Calu3 (cell line): ENCODE measurements around the gene ZNF44. TPM values are rescaled to one million over a fixed set of nuclear protein-coding genes. Genes with fewer than 3 reads are reported as not detected.
"Not testable (repeated sequence)": the region's sequence is repeated elsewhere in the genome, so short reads cannot be mapped to it uniquely, and the experiment has no call there.

ENCODE experiments used
- BruUV-seq: library from RNA; stranded (reverse); fragments of 400-500 nt; replicated peaks from 2 replicates; lab custom pipeline; 2021; lab: Mats Ljungman, UMichigan
- CTCF ChIA-PET: fragments of 300-600 bp; sonication (Branson Sonifier 250); formaldehyde crosslinking; loops from one replicate; lab custom pipeline; 2022; ENCODE audit warnings: antibody characterized with exemption; lab: Charles Lee
- DNase-seq: peaks from one replicate; pipeline ENCODE4 v3.0.0; 2022
- H3K27ac Mint-ChIP-seq: one replicate; pipeline ENCODE4 v1.8.0; 2022; ENCODE audit warnings: mixed read lengths; ENCODE audit not compliant: unreplicated experiment
- H3K27me3 Mint-ChIP-seq: one replicate; pipeline ENCODE4 v1.8.0; 2022; ENCODE audit warnings: mixed read lengths; ENCODE audit not compliant: unreplicated experiment
- H3K36me3 Mint-ChIP-seq: one replicate; pipeline ENCODE4 v1.8.0; 2022; ENCODE audit warnings: mild to moderate bottlenecking, moderate library complexity, mixed read lengths; ENCODE audit not compliant: insufficient read depth, unreplicated experiment
- H3K4me1 Mint-ChIP-seq: one replicate; pipeline ENCODE4 v1.8.0; 2022; ENCODE audit warnings: mild to moderate bottlenecking, low read depth, mixed read lengths; ENCODE audit not compliant: unreplicated experiment
- H3K4me3 Mint-ChIP-seq: one replicate; pipeline ENCODE4 v1.8.0; 2022; ENCODE audit warnings: mild to moderate bottlenecking, low read depth, moderate library complexity, mixed read lengths; ENCODE audit not compliant: unreplicated experiment
- H3K9me3 Mint-ChIP-seq: one replicate; pipeline ENCODE4 v1.8.0; 2022; ENCODE audit warnings: low read depth, mixed read lengths; ENCODE audit not compliant: unreplicated experiment
- intact Hi-C: fragments of 100-400 bp; cut with micrococcal nuclease; formaldehyde crosslinking; loops from one replicate; pipeline ENCODE4 v1.10.0; 2022; ENCODE audit not compliant: unreplicated experiment
- total RNA-seq: library from RNA; stranded (reverse); gene quantifications from 2 replicates; pipeline ENCODE4 v1.2.3, GENCODE V29; 2022
- TF ChIP-seq, protein P1 (sequence below): fragments of 200-600 bp; IDR thresholded peaks from one replicate; pipeline ENCODE4 v1.8.0; 2022; ENCODE audit warnings: antibody characterized with exemption; ENCODE audit not compliant: unreplicated experiment

ZNF44 gene
- total RNA-seq, 1 experiment from 2014 or later: 5.7 TPM

DNA sequence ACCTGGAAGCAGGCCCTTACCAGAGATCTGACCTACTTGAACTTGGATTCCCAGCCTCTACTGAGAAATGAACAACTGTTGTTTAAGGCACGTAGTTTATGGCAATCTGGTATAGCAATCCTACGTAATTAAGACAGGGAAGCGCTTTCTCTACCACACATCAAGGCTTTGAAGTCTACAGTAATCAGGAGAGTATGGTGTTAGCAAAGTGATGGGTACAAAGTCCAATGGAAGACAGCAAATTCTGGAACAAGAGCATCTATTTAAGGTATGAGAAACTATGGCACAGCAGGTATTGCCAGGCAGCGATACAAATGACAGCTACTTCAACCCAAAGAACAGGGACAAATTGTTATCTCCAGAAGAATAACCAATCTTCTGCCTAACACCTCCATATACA, 35.7 kb upstream of the ZNF44 start:
- peaks cover 7% of the 10 kb centered on the region for H3K9me3 Mint-ChIP-seq
- intact Hi-C loops: no loop called here
- no peak overlapping the region for H3K27ac Mint-ChIP-seq
- H3K4me1 Mint-ChIP-seq: no peaks in the 10 kb centered on the region
- TF ChIP-seq, protein P1, sequence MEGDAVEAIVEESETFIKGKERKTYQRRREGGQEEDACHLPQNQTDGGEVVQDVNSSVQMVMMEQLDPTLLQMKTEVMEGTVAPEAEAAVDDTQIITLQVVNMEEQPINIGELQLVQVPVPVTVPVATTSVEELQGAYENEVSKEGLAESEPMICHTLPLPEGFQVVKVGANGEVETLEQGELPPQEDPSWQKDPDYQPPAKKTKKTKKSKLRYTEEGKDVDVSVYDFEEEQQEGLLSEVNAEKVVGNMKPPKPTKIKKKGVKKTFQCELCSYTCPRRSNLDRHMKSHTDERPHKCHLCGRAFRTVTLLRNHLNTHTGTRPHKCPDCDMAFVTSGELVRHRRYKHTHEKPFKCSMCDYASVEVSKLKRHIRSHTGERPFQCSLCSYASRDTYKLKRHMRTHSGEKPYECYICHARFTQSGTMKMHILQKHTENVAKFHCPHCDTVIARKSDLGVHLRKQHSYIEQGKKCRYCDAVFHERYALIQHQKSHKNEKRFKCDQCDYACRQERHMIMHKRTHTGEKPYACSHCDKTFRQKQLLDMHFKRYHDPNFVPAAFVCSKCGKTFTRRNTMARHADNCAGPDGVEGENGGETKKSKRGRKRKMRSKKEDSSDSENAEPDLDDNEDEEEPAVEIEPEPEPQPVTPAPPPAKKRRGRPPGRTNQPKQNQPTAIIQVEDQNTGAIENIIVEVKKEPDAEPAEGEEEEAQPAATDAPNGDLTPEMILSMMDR: no peak
- no peak for DNase-seq
- CTCF ChIA-PET: no interaction called here
- no TSS peak for BruUV-seq
- H3K27me3 Mint-ChIP-seq: no peaks in the 10 kb centered on the region
- peaks cover 14% of the 10 kb centered on the region for H3K36me3 Mint-ChIP-seq
- no peak overlapping the region for H3K4me3 Mint-ChIP-seq

DNA sequence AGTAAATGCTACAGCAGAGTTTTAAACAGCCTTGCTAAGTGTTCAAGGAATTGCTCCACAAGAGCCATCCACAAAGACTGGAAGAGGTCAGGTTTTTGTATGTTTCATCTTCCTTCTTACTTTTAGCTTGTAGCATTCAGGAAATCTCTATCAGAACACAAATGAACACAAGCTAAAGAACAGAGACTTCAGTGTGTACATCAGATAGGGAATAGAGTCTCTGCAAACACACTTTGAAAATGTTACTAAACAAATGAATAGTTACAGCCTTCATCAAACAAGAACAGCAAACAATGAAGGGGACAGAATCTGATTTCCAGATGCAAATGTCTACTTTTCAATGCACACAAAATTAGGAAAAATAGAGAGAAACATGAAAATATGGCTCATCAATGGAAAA, 31.0 kb upstream of the ZNF44 start:
- no peak for DNase-seq
- H3K4me3 Mint-ChIP-seq: no peak overlapping the region
- TF ChIP-seq, protein P1: no peak
- BruUV-seq: no TSS peak
- no peaks in the 10 kb centered on the region for H3K36me3 Mint-ChIP-seq
- CTCF ChIA-PET: no interaction called here
- H3K27me3 Mint-ChIP-seq: no peaks in the 10 kb centered on the region
- H3K9me3 Mint-ChIP-seq: peaks cover 7% of the 10 kb centered on the region
- intact Hi-C loops: no loop called here
- H3K4me1 Mint-ChIP-seq: no peaks in the 10 kb centered on the region
- H3K27ac Mint-ChIP-seq: no peak overlapping the region

DNA sequence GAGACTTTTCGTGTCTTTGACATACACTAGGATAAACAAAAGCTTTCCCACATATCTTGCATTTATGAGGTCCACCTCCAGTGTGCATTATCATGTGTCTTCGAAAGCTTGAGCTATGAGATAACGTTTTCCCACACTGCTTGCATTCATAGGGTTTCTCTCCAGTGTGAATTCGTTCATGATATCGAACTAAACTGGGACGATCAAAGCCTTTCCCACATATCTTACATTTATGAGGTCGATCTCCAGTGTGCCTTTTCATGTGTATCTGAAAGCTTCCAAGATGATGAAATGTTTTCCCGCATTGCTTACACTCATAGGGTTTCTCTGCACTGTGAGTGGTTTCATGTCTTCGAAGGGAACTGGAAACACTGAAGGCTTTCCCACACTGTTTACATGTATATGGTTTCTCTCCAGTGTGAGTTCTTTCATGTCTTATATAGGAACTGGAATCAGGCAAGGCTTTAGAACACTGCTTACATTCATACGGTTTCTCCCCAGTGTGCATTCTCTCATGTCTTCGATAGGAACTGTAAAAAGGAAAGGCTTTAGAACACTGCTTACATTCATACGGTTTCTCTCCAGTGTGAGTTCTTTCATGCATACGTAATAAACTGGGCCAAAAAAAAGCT, 24.2 kb upstream of the ZNF44 start:
- DNase-seq: no peak

DNA sequence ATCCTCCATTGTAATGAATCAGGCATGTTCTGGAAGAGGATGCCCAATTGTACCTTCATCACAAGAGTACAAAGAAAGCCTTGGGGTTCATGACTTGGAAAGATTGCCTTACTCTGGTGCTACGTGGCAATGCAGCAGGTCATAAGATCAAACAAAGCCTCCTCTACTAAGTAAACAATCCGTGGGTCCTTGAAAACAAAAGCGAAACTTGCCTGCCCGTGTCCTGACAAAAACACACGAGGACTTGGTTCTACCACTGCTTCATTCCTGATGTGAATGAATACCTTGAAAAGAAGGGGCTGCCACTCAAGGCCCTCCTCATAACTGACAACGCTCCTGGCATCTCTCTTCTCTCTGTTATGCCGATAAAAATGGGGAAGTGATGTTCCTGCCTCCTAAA, 19.9 kb upstream of the ZNF44 start:
- no peak for DNase-seq
- H3K4me3 Mint-ChIP-seq: no peak overlapping the region
- no TSS peak for BruUV-seq
- TF ChIP-seq, protein P1: no peak
- H3K36me3 Mint-ChIP-seq: no peaks in the 10 kb centered on the region
- CTCF ChIA-PET: interaction anchor here (0.6 kb wide), 1 partner anchor 162 kb away, joined by 3 read pairs; no protein-coding TSS in a partner anchor
- no peaks in the 10 kb centered on the region for H3K4me1 Mint-ChIP-seq
- H3K27ac Mint-ChIP-seq: no peak overlapping the region
- peaks cover 14% of the 10 kb centered on the region for H3K9me3 Mint-ChIP-seq
- no peaks in the 10 kb centered on the region for H3K27me3 Mint-ChIP-seq
- intact Hi-C loops: no loop called here

More for the DNA sequence above, 24.2 kb upstream of the ZNF44 start:
- CTCF ChIA-PET: no interaction called here
- Mint-ChIP-seq H3K27ac (no peak overlapping the region), H3K9me3 (peaks cover 10% of the 10 kb centered on the region), H3K27me3 (no peaks in the 10 kb centered on the region), H3K4me3 (no peak overlapping the region), H3K36me3 (no peaks in the 10 kb centered on the region), H3K4me1 (no peaks in the 10 kb centered on the region)
- intact Hi-C loops: no loop called here
- no TSS peak for BruUV-seq
- TF ChIP-seq, protein P1: no peak

DNA sequence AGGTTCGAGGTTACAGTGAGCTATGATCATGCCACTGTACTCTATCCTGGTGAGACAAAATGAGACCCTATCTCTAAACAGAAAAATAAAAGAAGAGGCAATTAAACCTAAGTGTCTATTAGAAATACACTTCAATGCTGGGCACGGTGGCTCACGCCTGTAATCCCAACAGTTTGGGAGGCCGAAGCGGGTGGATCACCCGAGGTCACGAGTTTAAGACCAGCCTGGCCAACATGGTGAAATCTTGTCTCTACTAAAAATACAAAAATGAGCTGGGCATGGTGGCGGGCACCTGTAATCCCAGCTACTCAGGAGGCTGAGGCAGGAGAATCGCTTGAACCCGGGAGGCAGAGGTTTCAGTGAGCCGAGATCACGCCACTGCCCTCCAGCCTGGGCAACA, 14.2 kb upstream of the ZNF44 start:
- H3K4me3 Mint-ChIP-seq, H3K27me3 Mint-ChIP-seq, H3K36me3 Mint-ChIP-seq, DNase-seq, intact Hi-C loops, H3K27ac Mint-ChIP-seq, BruUV-seq, H3K4me1 Mint-ChIP-seq: not testable (repeated sequence)
- CTCF ChIA-PET: interaction anchor here (0.6 kb wide), 1 partner anchor 329 kb away, joined by 3 read pairs; no protein-coding TSS in a partner anchor
- H3K9me3 Mint-ChIP-seq: peaks cover 10% of the 10 kb centered on the region
